ENCODE measurements around the gene PSEN2. TPM values are rescaled to one million over a fixed set of nuclear protein-coding genes. Genes with fewer than 3 reads are reported as not detected.

The PSEN2 gene
- total RNA-seq, 1 donor from 2014 or later: 19.5 TPM

DNA sequence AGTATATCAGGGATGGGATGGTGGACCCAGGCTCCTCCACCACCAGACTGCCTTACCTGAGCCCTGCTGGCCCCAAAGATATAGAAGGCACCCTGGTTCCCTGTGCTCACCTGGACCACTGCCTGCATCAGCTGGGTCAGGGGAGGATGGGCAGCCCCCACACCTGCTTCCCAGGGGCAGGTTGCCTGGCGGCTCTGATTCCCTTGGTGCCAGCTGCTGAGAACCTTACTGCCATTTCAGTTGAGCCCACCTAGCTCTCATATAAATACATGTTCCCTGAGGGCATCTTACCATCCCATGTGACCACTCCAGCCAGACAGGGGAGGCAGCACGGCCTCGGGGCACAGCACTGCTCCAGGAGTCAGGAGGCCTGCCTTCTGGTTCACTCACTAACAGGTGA, 24.4 kb downstream of the PSEN2 start:
- Mint-ChIP-seq H3K27ac (ENCODE audit: unreplicated experiment) (no peak overlapping the region), H3K9me3 (ENCODE audit: low read depth) (no peaks in the 10 kb centered on the region), H3K36me3 (ENCODE audit: low read depth) (peaks cover 23% of the 10 kb centered on the region)

DNA sequence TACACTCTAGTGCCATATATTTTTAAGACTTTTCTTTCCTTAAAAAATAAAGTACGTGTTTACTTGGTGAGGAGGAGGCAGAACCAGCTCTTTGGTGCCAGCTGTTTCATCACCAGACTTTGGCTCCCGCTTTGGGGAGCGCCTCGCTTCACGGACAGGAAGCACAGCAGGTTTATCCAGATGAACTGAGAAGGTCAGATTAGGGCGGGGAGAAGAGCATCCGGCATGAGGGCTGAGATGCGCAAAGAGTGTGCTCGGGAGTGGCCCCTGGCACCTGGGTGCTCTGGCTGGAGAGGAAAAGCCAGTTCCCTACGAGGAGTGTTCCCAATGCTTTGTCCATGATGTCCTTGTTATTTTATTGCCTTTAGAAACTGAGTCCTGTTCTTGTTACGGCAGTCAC, 25.2 kb downstream of the PSEN2 start:
- no peak for DNase-seq (ENCODE audit: low spot score)
- H3K9me3 Mint-ChIP-seq (ENCODE audit: low read depth): no peaks in the 10 kb centered on the region
- peaks cover 9% of the 10 kb centered on the region for H3K4me1 Mint-ChIP-seq (ENCODE audit: low read depth)
- TF ChIP-seq, protein P1, sequence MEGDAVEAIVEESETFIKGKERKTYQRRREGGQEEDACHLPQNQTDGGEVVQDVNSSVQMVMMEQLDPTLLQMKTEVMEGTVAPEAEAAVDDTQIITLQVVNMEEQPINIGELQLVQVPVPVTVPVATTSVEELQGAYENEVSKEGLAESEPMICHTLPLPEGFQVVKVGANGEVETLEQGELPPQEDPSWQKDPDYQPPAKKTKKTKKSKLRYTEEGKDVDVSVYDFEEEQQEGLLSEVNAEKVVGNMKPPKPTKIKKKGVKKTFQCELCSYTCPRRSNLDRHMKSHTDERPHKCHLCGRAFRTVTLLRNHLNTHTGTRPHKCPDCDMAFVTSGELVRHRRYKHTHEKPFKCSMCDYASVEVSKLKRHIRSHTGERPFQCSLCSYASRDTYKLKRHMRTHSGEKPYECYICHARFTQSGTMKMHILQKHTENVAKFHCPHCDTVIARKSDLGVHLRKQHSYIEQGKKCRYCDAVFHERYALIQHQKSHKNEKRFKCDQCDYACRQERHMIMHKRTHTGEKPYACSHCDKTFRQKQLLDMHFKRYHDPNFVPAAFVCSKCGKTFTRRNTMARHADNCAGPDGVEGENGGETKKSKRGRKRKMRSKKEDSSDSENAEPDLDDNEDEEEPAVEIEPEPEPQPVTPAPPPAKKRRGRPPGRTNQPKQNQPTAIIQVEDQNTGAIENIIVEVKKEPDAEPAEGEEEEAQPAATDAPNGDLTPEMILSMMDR (IDR thresholded peaks at IDR 0.05): no peak
- peaks cover 22% of the 10 kb centered on the region for H3K36me3 Mint-ChIP-seq (ENCODE audit: low read depth)
- H3K27ac Mint-ChIP-seq (ENCODE audit: unreplicated experiment): no peak overlapping the region
- H3K27me3 Mint-ChIP-seq (ENCODE audit: low read depth): no peaks in the 10 kb centered on the region
- H3K4me3 Mint-ChIP-seq (ENCODE audit: unreplicated experiment): no peak overlapping the region

More for the DNA sequence above, 24.4 kb downstream of the PSEN2 start:
- no peak for DNase-seq (ENCODE audit: low spot score)
- Mint-ChIP-seq H3K4me1 (ENCODE audit: low read depth) (peaks cover 9% of the 10 kb centered on the region), H3K4me3 (ENCODE audit: unreplicated experiment) (no peak overlapping the region), H3K27me3 (ENCODE audit: low read depth) (no peaks in the 10 kb centered on the region)
- TF ChIP-seq, protein P1 (IDR thresholded peaks at IDR 0.05): no peak

DNA sequence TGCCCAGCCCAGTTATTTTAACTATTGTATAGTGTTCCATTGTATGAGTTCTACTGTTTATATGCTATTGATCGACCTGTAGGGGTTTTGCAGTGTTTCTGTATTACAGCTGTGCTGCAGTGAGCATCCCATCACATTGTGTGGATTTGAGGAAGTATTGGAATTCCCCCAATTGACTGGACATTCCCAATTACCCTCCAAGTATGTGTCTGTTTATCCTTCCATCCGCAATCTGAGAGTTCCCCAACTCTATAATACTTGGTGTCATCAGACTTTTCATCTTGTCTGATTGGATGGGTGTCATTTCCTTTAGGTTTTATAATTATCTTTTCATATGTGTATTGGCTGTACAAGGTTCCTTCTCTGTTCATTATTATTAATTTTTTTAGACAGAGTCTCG, 27.8 kb downstream of the PSEN2 start:
- Mint-ChIP-seq H3K4me1 (ENCODE audit: low read depth) (peaks cover 2% of the 10 kb centered on the region), H3K36me3 (ENCODE audit: low read depth) (peaks cover 15% of the 10 kb centered on the region), H3K4me3 (ENCODE audit: unreplicated experiment) (no peak overlapping the region), H3K9me3 (ENCODE audit: low read depth) (no peaks in the 10 kb centered on the region), H3K27ac (ENCODE audit: unreplicated experiment) (no peak overlapping the region), H3K27me3 (ENCODE audit: low read depth) (no peaks in the 10 kb centered on the region)
- TF ChIP-seq, protein P1 (IDR thresholded peaks at IDR 0.05): no peak
- no peak for DNase-seq (ENCODE audit: low spot score)

DNA sequence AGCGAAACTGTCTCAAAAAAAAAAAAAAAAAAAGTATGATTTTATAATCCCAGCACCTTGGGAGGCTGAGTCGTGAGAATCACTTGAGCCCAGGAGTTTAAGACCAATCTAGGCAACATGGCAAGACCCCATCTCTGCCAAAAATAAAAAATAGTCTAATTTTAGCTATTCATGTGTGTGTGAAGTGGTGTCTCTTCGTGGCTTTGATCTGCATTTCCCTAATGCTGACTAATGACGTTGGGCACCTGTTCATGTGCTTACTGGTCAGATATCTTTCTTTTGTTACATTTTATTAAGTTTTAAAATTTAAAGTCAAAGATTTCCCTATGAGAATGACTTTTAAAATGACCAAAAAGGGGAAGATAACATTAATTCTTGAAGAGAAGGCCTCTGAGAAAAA, 31.0 kb downstream of the PSEN2 start:
- peaks cover 10% of the 10 kb centered on the region for H3K36me3 Mint-ChIP-seq (ENCODE audit: low read depth)
- TF ChIP-seq, protein P1 (IDR thresholded peaks at IDR 0.05): no peak
- H3K4me3 Mint-ChIP-seq (ENCODE audit: unreplicated experiment): no peak overlapping the region
- no peaks in the 10 kb centered on the region for H3K9me3 Mint-ChIP-seq (ENCODE audit: low read depth)
- no peak for DNase-seq (ENCODE audit: low spot score)
- no peaks in the 10 kb centered on the region for H3K27me3 Mint-ChIP-seq (ENCODE audit: low read depth)
- no peak overlapping the region for H3K27ac Mint-ChIP-seq (ENCODE audit: unreplicated experiment)
- H3K4me1 Mint-ChIP-seq (ENCODE audit: low read depth): peaks cover 13% of the 10 kb centered on the region

DNA sequence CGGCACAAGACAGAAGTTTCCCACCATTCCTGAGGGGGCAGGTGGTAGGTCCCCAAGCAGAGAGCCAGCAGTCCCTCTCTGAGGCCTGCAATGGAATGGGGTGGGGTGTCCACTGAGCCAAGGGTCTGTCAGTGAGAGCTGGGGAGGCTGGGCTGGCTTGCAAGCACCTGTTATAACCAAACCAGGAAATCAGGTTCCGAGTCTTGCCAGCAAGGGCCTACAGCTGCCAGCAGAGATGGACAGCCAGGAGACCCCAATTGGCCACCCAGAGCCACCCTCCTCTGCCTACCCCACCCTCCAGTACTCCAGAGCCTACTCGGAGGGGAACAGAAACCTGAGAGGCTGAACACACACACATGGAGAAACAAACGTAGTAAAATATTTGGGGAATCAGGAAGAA, 32.2 kb downstream of the PSEN2 start:
- no peaks in the 10 kb centered on the region for H3K27me3 Mint-ChIP-seq (ENCODE audit: low read depth)
- no peaks in the 10 kb centered on the region for H3K9me3 Mint-ChIP-seq (ENCODE audit: low read depth)
- no peak for DNase-seq (ENCODE audit: low spot score)
- peaks cover 13% of the 10 kb centered on the region for H3K4me1 Mint-ChIP-seq (ENCODE audit: low read depth)
- peaks cover 8% of the 10 kb centered on the region for H3K36me3 Mint-ChIP-seq (ENCODE audit: low read depth)
- no peak overlapping the region for H3K27ac Mint-ChIP-seq (ENCODE audit: unreplicated experiment)
- H3K4me3 Mint-ChIP-seq (ENCODE audit: unreplicated experiment): no peak overlapping the region
- TF ChIP-seq, protein P1 (IDR thresholded peaks at IDR 0.05): no peak
